Retinal pigment epithelial cell (primary cell): ENCODE data around the gene KRT86.

Experiments used
- DNase-seq: peaks from one replicate; pipeline ENCODE4 v3.0.0-alpha.2; 2010; ENCODE audit warnings: low read depth
- H3K4me3 ChIP-seq: 2 replicates; pipeline ENCODE4 v1.5.1; 2011; ENCODE audit warnings: mild to moderate bottlenecking, low read length, control low read depth, moderate library complexity
- TF ChIP-seq, protein P1 (sequence below): conservative IDR thresholded peaks from 2 replicates; pipeline ENCODE4 v1.5.1; 2011; ENCODE audit warnings: low read depth, low read length, control low read depth, inconsistent platforms

The KRT86 gene

GRCh38 chr12:52318241-52318990 is 44.0 kb downstream of the KRT86 start:
- TF ChIP-seq, protein P1, sequence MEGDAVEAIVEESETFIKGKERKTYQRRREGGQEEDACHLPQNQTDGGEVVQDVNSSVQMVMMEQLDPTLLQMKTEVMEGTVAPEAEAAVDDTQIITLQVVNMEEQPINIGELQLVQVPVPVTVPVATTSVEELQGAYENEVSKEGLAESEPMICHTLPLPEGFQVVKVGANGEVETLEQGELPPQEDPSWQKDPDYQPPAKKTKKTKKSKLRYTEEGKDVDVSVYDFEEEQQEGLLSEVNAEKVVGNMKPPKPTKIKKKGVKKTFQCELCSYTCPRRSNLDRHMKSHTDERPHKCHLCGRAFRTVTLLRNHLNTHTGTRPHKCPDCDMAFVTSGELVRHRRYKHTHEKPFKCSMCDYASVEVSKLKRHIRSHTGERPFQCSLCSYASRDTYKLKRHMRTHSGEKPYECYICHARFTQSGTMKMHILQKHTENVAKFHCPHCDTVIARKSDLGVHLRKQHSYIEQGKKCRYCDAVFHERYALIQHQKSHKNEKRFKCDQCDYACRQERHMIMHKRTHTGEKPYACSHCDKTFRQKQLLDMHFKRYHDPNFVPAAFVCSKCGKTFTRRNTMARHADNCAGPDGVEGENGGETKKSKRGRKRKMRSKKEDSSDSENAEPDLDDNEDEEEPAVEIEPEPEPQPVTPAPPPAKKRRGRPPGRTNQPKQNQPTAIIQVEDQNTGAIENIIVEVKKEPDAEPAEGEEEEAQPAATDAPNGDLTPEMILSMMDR, result no peak
- no peak for DNase-seq

DNA sequence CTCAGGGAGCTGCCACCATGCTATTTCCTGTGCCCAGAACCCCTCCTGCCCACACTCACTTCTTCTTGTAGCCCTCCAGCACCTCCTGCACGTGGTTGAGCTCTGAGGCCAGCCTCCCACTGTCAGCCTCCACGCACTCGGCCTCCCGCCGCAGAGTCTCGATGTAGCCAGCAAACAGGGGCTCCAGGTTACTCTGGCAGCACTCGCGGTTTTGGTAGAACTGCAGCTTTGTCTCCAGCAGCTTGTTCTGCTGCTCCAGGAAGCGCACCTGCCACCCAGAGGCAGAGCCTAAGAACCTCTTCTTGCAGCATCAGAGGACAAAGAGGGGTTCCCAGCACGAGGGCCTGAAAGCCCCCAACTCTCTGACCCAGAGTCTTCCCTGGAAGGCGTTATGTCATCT is 44.7 kb downstream of the KRT86 start:
- TF ChIP-seq, protein P1, result peak; percentile 19

More at GRCh38 chr12:52318241-52318990, 44.0 kb downstream of the KRT86 start:
- H3K4me3 ChIP-seq, result no peak overlapping the region

DNA sequence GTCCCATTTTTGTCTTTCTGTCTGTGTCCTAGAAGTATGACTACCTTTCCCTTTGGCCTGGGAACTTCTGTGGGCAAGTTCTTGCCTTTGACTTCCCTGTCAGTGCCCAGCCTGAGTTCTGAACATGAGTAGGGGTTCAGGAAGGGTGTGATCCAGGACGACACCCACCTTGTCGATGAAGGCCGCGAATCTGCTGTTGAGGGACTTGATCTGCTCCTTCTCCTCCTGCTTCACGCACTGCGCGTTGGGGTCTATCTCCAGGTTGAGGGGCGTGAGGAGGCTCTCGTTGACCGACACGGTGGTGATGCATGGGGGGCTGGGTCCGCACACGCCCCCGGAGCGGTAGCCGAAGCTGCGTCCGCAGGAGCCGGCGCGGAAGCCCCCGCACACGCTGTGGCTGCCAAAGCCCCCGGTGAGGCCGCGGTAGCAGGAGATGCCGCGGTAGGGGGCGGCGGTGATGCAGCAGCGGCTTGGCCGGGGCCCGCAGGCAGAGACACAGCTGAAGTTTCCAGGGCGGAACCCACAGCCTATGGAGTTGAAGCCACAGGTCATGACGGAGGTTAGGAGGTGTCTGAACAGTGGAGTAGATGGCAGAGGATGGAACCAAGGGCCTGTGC is 46.4 kb downstream of the KRT86 start, which contains the start of gene KRT83:
Gene KRT83, minus strand, starts transcription at position 615 of the 617 bp plus-strand sequence. Its CDS starts 63 bp downstream, at position 552.
- DNase-seq, result no peak
- H3K4me3 ChIP-seq, result no peak within 1 kb of the TSS
- TF ChIP-seq, protein P1, result no peak

More for the DNA sequence above, 44.7 kb downstream of the KRT86 start:
- DNase-seq, result no peak
- no peak overlapping the region for H3K4me3 ChIP-seq

GRCh38 chr12:52321418-52321817 is 47.0 kb downstream of the KRT86 start:
- no peak overlapping the region for H3K4me3 ChIP-seq
- DNase-seq, result no peak
- TF ChIP-seq, protein P1, result no peak

DNA sequence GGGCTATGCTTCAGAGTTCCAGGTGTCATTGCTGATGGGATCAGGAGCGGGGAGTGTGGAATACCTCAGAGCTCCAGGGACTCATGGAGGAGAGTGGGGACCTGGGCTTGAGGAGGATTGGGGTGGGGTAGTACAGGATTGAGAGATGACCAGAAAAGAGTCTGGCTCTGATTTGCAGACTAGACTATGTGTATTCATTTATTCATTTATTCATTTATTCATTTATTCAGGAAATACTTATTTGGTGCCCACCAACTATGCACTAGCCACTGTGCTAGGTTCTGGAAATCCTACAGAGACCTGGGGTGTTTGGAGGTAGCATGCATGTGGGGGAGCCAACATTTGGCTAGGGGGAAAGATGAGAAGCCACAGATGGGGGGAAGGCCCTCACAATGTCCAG is 47.6 kb downstream of the KRT86 start:
- TF ChIP-seq, protein P1, result no peak
- no peak overlapping the region for H3K4me3 ChIP-seq
- DNase-seq, result no peak

DNA sequence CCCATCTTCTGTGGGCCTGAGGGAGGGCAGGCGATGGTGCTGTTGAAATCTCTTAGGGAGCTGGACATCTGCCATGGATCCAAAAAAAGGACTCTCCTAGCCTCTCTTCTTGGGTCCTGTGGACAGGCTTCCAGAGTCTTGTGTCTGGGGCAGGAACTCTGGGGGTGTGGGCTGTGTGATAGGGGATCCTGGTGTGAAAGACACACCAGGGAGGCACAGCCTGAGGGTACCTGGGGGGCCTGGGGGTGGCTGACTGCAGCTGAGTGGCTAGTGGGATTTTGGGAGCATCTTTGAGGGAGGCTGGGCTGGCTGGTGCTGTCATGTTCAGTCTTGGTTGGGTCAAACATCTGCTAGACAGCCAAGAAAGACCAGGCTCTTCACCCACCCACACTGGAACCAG is 48.6 kb downstream of the KRT86 start:
- H3K4me3 ChIP-seq, result no peak overlapping the region
- TF ChIP-seq, protein P1, result no peak
- DNase-seq, result no peak
